ENCODE data around the gene CSK. TPM values are rescaled to one million over a fixed set of nuclear protein-coding genes. Genes with fewer than 3 reads are reported as not detected.

The CSK gene
- total RNA-seq, 1 experiment from 2014 or later: 49.2 TPM

- Histone ChIP-seq H3K23ac (ENCODE audit: insufficient read length, low read depth, low read length) (no peak overlapping the region), H2BK20ac (ENCODE audit: low read depth, low read length, poor library complexity, severe bottlenecking) (no peak overlapping the region), H3K56ac (ENCODE audit: insufficient read length, low read depth, low read length) (no peak overlapping the region), H3K9me3 (ENCODE audit: control insufficient read depth, low read depth, low read length) (no peaks in the 10 kb centered on the region), H4K5ac (ENCODE audit: insufficient read length, low read depth, low read length) (no peak overlapping the region), H3K27ac (ENCODE audit: insufficient read length, low read depth, low read length) (no peak overlapping the region), H4K91ac (ENCODE audit: insufficient read length, low read depth, low read length) (no peak overlapping the region), H2AK5ac (ENCODE audit: insufficient read length, low read length) (no peak overlapping the region), H2BK5ac (ENCODE audit: insufficient read length, low read length) (no peak overlapping the region), H4K20me1 (ENCODE audit: control insufficient read depth, insufficient read depth, insufficient read length) (peaks cover 3% of the 10 kb centered on the region), H4K8ac (replicated peaks; ENCODE audit: insufficient read length, low read depth, low read length) (no peak overlapping the region), H2BK15ac (ENCODE audit: low read depth, low read length) (no peak overlapping the region), H3K18ac (ENCODE audit: insufficient read length, low read depth, low read length) (no peak overlapping the region), H3K23me2 (ENCODE audit: insufficient read length, low read depth, low read length, poor library complexity, severe bottlenecking) (no peaks in the 10 kb centered on the region), H3K4ac (ENCODE audit: low read depth, low read length) (no peak overlapping the region), H3K9ac (ENCODE audit: extremely low read depth, insufficient read length, low read length) (no peak overlapping the region), H3K79me2 (ENCODE audit: insufficient read depth, low read length) (no peaks in the 10 kb centered on the region), H3K4me2 (ENCODE audit: insufficient read depth, insufficient read length, low read length) (no peak overlapping the region), H2BK12ac (ENCODE audit: insufficient read length, low read depth, low read length) (no peak overlapping the region), H2AFZ (ENCODE audit: low read length) (no peak overlapping the region), H3T11ph (ENCODE audit: low read length) (no peak overlapping the region), H3K27me3 (ENCODE audit: insufficient read depth, low read length) (no peaks in the 10 kb centered on the region), H3K4me1 (ENCODE audit: insufficient read depth, low read length) (no peaks in the 10 kb centered on the region), H3K14ac (ENCODE audit: insufficient read depth, low read length) (no peak overlapping the region), H3K79me1 (ENCODE audit: insufficient read depth, low read depth, low read length, poor library complexity, severe bottlenecking) (no peaks in the 10 kb centered on the region), H2BK120ac (ENCODE audit: low read depth, low read length, poor library complexity, severe bottlenecking) (no peak overlapping the region)
- no peak overlapping the region for H3K4me3 Mint-ChIP-seq
- no CpG with 5 or more reads among the region's 5 CpGs for WGBS (ENCODE audit: extremely low coverage, insufficient read length, low lambda C conversion rate)
- DNase-seq: peak; percentile 94
- peaks cover 3 to 26% (median 19%) of the 10 kb centered on the region in 3 experiments for H3K36me3 Mint-ChIP-seq (ENCODE audit: insufficient read depth in 1 of 3, low read depth in 3 of 3)
- no peaks in the 10 kb centered on the region for H3K9me3 Mint-ChIP-seq
- peak overlapping the region; percentile 26 to 90 (median 86); a peak in 3 of 7 replicates for H3K27ac Mint-ChIP-seq
- H3K4me1 Mint-ChIP-seq: peaks cover 6 to 23% of the 10 kb centered on the region in 2 experiments; a peak in 2 of 4 replicates
- peak; percentile 98 for TF ChIP-seq CTCF (conservative IDR thresholded peaks at IDR 0.05)
- peaks cover 7% of the 10 kb centered on the region for H3K27me3 Mint-ChIP-seq (ENCODE audit: low read depth)
These were observed 53.5 kb downstream of the CSK start for GRCh38 chr15:74835312-74835823.

All from H9 (cell line).